ENCODE results near the gene FMNL2.
A peak's percentile ranks its signal among the peaks of the same experiment; 100 is the strongest.

The FMNL2 gene

DNA sequence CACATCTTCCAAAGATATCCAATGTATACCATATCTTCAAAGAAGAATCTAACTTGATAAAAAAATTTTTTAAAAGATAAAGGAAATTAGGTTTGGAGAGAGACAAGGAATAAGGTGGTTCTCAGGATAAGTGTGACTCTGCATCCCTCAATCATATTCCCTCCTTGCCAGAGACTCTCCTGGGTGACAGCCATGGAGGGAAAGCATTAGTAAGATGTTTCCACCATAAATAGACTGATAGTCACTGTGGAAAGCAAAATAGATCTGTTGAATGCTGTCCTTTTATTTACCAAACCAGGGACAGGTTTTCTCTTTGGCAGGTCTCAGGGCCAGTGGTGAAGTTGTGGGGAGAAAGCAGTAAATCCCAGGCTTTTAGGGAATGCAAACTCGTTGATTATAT lies 274.7 kb downstream of the FMNL2 start:
- no peak overlapping the region for H3K4me3 ChIP-seq
- H3K27ac ChIP-seq, result no peak overlapping the region

DNA sequence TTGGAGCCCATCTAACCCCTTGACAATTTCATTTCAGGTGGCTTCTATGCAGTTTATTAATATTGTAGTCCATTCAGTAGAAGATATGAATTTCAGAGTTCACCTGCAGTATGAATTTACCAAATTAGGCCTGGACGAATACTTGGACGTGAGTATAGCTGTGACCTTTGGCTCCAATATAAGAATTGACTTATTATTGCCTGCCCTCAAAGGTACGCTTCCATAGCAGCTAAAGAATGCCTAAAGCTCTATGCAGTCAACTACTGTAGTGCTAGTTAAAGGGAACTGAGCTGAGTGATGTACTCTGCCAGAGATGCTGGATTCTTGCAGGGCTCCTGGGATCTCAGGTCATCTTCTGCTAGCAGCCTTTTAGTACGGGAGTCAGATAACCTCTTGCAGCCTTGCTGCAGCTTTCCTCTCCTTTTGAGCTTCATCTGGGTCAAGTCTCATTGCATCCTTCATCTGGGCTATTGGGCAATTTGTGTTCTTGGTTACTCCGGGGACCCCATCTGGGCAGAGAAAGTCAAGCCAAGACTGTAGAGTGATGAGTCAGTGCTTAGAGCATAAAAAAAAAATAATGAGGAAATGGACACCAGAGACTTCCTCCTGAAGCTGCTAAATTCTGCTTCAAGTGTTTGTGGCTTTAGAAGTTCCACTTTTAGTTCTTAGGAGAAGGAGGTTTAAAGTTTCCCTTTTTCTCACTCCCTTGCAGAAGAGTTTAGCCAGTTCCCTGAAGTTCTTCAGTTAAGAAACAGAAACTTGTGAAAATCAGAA lies 276.7 kb downstream of the FMNL2 start:
- peak overlapping the region in 1 of 7 experiments; percentile 18 for H3K4me3 ChIP-seq

DNA sequence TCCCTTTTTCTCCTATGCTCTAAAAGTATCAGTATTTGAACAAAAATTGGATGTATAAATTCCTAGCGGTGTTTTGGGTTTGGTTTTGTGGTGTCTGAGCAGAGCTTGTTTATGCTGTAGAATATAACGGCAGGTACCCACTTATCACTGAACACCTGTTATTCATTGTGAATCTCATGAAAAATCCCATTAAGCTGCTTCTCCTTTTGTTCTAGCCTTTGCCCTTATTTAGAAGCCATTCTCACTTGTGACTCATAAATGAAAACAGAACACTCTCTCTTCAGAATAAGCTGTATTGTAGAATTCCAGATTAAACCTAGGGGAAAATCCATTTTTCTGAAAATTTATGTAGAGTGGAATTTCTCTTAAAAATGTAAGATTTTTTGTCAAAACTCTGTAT lies 278.3 kb downstream of the FMNL2 start:
- no peak overlapping the region for H3K4me3 ChIP-seq

More for the DNA sequence above, 276.7 kb downstream of the FMNL2 start:
- H3K27ac ChIP-seq, result peak overlapping the region in 13 of 21 experiments; percentile 43 to 84 (median 68)

DNA sequence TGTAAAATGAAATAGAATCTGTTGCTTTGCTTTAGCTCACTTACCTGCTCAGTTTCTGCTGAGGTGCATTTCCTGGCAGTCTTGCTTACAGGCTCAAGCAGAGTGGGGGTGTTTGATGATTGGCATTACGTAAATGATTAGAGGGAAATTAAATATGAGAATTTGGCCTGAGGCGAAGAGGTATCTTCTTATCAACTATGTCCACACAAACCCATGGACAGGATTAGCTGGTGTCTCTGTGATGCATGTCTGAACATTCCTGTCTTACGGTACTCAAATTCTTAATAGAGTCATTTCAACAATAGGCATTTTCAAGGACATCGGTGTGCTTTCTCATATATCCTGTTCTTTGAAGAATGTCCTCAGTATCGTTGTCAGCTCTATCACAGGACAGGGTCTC lies 280.2 kb downstream of the FMNL2 start:
- H3K27ac ChIP-seq, result no peak overlapping the region
- H3K4me3 ChIP-seq, result no peak overlapping the region

More for the DNA sequence above, 278.3 kb downstream of the FMNL2 start:
- H3K27ac ChIP-seq, result peak overlapping the region in 5 of 21 experiments; percentile 13 to 84 (median 71)

DNA sequence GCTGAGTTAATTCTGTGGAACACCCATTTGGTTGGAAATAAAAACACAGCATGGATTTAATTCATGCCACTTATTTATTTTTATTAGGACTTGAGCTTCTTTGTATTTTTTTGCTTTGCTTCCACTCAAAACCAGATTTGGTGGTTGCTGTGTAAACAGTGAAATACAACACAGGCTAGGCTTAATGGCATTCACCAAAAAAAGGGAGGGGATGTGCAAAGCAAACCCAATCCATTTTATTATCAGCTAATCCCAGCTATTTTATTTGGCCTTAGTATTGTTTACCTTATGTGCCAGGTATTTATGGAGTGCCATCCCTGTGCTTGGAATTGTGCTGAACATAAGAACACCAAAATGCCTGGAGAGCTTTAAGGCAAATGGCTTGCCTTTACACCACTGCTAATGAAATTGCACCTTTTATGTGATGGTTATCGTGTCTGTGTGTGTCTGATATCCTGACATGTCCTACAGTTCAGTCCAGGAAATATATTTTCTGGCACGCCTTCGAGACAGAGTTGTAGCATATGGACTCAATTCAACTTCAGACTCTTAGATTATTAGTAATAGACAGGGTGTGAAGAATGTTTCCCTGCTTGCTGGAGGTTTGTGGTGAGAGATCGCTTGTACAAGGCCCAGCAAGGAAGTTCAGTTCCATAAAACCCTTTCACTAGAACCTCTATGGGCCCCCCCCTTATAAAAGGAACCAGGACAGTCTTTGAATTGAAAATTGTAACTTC lies 282.6 kb downstream of the FMNL2 start:
- H3K27ac ChIP-seq, result no peak overlapping the region
- no peak overlapping the region for H3K4me3 ChIP-seq

DNA sequence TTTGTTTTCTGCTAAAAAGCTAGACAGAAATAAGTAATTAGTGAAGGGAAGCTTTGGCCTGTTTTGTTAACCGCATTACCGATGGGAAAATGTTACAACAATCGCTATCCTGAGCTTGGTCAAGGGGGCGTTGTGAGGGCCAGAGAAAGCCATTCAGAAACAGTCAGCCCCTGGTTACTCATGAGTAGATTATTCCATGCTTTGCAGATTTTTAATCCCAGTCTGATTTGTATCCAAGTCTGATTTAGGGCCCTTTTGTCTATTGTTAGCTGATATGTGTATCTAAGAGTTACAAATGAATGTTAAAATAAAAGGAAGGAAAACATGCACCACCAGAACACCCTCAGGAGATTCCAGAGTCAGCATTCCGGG lies 283.2 kb downstream of the FMNL2 start:
- Histone ChIP-seq H3K27ac (no peak overlapping the region), H3K4me3 (no peak overlapping the region)

DNA sequence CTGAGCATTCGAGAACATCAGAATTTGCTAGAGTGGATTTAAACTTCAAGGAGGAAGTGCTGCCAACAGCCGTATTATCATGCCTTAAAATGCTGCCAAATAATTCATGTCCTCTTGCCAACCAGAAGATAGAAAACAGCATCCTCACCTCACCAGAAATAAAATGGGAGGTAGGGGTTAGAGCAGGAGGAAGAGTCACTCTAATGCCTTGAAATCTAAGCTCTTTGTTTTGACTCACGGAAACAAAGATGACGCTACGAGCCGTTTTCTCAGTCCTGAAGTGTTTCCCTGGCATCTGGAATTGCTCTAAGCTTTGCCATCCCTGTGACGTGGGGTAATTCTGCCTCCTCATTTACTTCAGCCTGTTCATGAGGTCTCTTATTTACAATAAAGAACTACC lies 285.2 kb downstream of the FMNL2 start:
- Histone ChIP-seq H3K27ac (no peak overlapping the region), H3K4me3 (no peak overlapping the region)

DNA sequence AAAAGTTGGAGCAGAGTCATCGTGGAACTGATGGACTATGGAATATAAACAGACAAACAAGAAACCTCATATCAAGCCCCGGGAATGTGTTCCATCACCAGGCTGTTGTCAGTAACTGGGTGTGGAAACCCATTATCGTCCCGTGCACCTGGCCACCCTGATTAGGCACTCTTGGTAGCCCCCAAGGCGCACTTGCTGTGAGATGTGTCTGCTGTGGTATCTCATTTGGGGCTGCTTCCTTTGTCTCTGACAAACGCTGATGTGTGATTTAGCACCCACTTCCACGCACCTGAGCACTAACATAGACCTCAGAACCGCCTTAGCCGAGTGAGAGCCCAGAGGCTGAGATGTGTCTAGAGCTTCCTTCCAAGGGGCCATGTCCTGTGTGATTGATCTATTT lies 286.0 kb downstream of the FMNL2 start:
- Histone ChIP-seq H3K27ac (no peak overlapping the region), H3K4me3 (no peak overlapping the region)

DNA sequence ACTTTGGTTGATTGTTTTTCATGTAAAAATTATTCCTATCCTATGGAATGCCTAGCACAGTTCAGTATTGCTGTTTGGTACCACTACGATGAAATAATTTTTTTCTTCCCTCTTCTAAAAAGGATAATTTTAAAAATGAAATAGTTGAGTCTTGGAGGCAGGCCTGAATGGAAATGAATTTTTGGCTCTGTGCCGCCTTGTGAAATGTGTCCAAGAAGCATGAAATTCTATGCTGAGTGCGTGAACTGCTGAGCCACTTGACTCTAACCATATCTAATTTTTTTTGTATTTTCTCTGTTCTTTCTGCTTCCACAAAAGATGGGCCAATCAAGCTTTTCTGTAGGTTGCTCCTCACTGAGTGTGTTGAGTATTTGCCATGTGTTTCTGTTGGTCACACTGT lies 287.2 kb downstream of the FMNL2 start:
- no peak overlapping the region for H3K4me3 ChIP-seq

DNA sequence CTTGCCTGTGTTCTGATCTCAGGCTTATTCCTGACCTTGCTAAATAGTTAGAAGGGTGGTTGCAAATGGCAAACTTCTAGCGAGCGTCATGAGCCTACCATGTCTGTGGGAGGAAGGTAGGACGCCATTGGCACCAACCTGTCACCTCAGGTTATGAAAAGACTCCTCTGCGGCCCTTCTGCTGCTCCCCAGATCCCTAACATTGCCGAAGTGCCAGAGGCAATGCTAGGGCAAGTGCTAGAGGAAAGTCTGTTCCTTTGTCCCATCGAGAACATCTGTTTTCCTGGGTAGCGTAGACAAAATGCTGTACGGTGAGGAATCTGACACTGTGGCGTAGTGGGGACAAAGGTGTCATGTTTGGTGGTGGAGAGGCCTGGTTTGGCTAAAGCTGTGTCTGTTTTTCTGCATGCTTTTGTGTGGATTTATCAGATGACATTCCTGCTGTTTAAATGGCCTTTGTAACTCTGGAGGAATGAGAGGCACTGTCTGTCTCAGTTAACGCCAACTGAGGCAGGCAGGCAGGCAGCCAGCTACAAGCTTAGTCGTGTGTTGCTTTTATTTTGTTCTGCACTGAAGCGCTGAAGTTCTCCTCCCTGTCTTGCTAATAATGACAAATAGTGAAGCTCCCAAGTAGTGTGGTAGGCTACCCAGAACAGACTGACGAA lies 288.2 kb downstream of the FMNL2 start:
- H3K4me3 ChIP-seq, result no peak overlapping the region
- H3K27ac ChIP-seq, result no peak overlapping the region

More for the DNA sequence above, 287.2 kb downstream of the FMNL2 start:
- H3K27ac ChIP-seq, result no peak overlapping the region

DNA sequence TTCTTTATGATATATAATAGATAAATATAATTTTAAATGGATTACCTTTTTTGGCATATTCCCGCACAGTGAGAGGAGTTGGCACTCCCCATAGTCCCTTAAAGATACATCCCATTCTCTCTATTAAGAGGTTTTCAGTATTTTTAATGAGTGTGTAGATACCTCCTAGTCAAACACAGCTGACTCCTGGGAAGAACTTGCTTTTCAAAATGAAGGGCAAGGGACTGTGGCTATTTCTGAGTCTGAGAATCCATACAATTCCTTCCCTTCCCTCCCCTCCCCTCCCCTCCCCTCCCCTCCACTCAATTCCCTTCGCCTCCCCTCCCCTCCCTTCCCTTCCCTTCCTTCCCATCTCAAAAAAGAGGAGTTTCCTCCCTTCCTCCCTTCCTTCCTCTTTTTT lies 288.8 kb downstream of the FMNL2 start:
- Histone ChIP-seq H3K4me3 (no peak overlapping the region), H3K27ac (no peak overlapping the region)

DNA sequence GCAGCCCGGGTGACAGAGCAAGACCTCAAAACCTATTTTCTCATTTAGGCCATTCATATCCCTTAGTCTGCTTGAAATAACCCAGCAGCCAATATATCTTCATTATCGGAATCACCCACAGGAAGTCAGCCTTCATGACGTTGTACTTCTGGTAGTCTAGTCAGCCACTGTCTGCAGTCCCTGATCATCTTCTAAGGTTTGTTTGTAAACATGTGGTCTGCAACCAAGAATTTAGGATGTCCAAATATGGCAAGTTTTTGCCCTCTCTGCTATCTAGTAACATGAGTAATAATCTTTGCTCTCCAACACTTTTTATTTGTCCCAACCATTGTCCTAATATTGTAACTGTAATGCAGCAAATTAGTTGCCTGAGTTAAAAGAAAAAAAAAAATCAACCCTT lies 289.8 kb downstream of the FMNL2 start:
- Histone ChIP-seq H3K27ac (no peak overlapping the region), H3K4me3 (no peak overlapping the region)

DNA sequence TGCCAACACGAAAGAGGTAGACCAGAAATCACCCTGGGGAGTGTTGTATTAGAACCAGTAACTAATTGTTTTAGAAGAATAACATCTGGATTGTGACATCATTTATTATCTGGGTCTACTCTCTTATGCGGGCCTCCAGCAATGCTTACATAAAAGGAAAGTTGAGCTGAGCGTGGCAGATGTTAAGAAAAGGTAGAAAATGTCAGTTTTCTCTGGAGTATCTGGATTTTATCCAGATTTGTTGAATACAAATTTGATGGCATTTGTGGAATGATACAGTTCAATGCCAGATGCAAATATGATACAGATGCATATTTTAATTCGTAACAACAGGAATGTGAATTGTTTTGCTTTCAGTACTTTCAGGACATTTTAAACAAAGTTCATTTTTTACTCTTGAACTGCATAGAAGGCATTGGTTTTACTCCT lies 292.0 kb downstream of the FMNL2 start:
- peak overlapping the region in 1 of 21 experiments; percentile 10 for H3K27ac ChIP-seq
- H3K4me3 ChIP-seq, result no peak overlapping the region

DNA sequence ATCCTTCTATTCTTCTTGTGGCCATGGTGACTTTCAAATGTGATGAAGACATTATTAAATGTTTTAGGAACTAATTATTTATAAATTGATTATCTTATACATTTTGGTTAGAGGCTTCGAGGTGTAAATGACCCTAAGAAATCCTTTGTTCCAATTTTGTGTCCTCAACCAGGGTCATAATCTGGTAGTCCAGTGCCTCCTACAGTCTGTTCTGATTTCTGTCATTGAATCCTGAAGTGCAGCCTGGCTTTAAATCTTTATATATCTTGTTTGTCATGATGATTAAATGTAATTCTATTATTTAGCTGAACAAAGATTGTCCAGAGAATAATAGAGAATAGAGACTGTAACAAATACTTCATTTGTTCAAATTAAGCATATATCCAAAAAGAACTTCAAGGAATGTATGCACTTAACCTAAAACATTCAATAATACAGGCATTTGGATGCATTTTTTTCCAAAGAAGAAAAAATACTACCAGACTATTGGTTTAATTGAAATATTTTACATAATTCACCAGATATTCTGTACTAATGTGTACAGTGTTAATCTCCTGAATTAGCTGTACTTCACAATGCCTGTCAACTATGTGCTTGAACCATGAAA lies 292.5 kb downstream of the FMNL2 start:
- no peak overlapping the region for H3K4me3 ChIP-seq
- peak overlapping the region in 1 of 21 experiments; percentile 10 for H3K27ac ChIP-seq

DNA sequence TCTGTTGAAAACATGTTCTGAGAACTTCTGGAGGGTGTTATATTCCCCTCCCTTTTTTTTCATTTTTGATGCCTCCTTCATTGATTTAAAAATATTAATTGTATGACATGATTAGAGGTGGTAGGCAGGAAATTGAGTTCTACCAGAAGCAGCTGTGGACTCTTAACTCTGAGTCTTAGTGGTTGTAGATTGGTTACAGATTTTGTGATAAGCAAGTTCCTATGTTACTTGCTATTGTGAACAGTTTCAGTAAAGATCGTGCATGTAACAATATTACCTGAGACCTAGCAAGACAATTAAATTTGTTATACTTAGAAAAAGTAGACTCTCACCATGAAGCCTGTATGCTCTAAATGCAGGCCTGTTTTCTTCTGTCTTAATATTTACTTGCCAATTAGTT lies 294.2 kb downstream of the FMNL2 start:
- Histone ChIP-seq H3K4me3 (no peak overlapping the region), H3K27ac (no peak overlapping the region)

DNA sequence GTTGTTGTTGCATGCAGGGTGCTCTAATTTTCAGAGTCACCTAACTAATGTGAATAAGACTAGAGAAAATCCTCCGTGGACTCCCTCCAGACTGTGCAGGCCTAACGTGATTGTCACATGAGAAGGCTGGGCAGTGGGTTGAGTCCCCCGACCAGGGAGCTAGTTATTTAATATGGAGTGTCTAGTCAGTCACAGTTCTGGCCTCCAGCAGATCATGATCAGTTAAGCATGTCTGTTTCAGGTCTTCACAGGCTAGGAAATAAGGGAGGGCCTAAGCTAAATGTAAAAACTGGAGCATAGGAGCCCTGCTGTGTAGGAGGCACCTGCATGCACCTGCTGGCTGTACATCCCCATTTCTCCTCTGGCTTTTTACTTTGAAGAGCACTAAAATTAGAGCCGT lies 295.5 kb downstream of the FMNL2 start:
- no peak overlapping the region for H3K27ac ChIP-seq
- no peak overlapping the region for H3K4me3 ChIP-seq

DNA sequence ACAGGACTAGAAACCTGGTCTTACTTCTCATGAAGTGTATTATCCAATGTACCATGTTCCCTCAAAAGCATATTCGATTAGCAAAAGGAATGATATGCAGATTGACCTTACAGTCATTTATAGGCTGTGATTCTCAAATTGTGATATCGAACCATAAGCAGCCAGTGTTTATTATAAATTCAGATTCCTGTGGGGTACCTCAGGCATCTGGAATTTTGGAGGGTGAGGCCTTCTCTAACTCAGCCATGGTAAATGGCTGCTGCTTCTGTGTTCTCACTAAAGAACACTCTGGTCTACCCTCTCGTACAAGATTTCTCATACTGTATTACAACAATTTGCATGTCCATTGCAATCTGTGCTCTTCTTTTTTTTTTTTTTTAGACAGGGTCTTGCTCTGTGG lies 297.8 kb downstream of the FMNL2 start:
- Histone ChIP-seq H3K4me3 (no peak overlapping the region), H3K27ac (no peak overlapping the region)

DNA sequence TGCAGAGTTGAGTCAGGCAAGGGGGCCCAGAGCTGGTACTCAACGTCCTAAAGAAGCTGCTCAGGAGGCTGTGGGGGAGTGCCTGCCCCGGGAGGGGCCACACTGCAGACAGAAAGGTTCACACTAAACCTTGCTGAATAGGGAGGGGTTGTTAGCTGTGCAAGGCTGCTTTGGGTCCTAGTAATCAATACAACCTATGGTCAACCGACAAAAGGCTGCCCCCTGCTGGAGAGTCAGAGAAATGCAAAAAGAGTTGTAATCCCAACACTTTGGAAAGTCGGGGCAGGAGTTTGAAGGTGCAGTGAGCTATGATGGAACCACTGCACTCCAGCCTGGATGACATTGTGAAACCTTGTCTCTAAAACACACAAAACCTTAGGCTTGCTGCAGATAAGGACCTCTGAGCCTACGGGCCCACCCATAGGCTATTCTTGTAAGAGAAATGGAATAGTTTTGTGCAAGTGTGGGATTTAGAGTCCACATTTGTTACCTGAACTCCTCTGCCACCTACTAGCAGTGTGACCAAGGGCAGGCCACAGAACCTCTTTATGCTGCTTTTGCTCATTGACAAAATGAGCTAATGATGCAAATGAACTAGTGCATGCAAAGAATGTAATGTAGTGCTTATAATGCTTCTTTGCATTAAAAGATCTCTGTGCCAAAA lies 300.8 kb downstream of the FMNL2 start:
- no peak overlapping the region for H3K4me3 ChIP-seq
- H3K27ac ChIP-seq, result no peak overlapping the region

DNA sequence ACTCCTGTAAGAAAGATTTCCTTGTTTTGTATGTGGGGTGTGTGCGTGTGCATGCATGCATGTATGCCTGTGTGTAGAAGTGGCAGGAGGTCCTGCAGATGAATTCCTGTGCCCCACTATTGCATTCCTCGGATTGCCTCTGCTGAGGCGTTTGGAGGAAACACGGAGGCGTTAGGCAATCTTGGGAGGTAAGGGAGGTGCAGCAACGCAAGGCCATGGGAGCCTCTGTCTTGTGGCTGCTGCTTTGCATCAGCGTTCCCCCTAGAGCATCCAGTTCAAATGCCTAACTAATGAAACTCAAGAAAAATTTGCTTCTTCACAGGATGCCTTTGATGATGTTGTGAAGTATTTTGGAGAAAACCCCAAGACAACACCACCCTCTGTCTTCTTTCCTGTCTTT lies 302.3 kb downstream of the FMNL2 start:
- Histone ChIP-seq H3K4me3 (no peak overlapping the region), H3K27ac (no peak overlapping the region)

DNA sequence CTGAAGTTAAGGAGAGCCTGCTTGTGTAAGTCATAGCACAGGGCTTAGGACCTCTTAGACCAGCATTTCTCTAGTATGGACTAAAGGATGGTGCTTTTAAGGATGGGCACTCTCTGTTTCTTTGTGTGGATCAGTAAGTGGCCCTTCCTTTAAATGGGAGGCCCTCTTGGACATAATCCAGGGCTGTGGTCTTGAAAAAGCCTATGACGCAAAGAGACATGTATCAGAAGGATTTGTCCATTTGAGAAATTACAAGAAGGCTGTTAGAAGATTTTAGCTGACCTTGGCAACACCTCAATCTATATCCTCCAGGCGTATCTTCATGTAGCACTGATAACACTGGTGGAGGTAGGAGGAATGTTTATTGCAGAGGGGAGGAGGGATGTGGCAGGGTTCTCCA lies 303.1 kb downstream of the FMNL2 start:
- peak overlapping the region in 1 of 21 experiments; percentile 20 for H3K27ac ChIP-seq

More for the DNA sequence above, 303.1 kb downstream of the FMNL2 start:
- H3K4me3 ChIP-seq, result no peak overlapping the region
